H1 (cell line): ENCODE data around the gene NOM1.

ENCODE experiments used
- CTCF ChIP-seq, 3 experiments: IDR thresholded peaks; 1 replicate in 2 of 3; 2 replicates in 1 of 3; pipeline versions ENCODE4 v1.5.1 to v1.6.1; 2011; ENCODE audit warnings: low read length in 3 of 3, mild to moderate bottlenecking in 3 of 3, inconsistent platforms in 2 of 3, low read depth in 1 of 3, moderate library complexity in 1 of 3; ENCODE audit not compliant: insufficient read depth in 1 of 3; ENCODE audit errors: control extremely low read depth in 1 of 3
- GTF2F1 ChIP-seq: IDR thresholded peaks from 2 replicates; pipeline ENCODE4 v1.6.1; 2012; ENCODE audit warnings: low read depth, low read length, improper control_type of control experiment, borderline replicate concordance
- KDM4A ChIP-seq: IDR thresholded peaks from one replicate; pipeline ENCODE4 v1.7.1; 2012; ENCODE audit warnings: low read depth, mild to moderate bottlenecking, moderate library complexity, low read length, inconsistent platforms; ENCODE audit not compliant: severe bottlenecking
- RXRA ChIP-seq: IDR thresholded peaks from 2 replicates; pipeline ENCODE4 v1.6.1; 2011; ENCODE audit warnings: low read depth, mild to moderate bottlenecking, low read length, moderate library complexity; ENCODE audit not compliant: insufficient read depth
- SRF ChIP-seq: IDR thresholded peaks from 2 replicates; pipeline ENCODE4 v1.6.1; 2011; ENCODE audit warnings: mild to moderate bottlenecking, low read depth, low read length, moderate library complexity
- TEAD4 ChIP-seq: IDR thresholded peaks from 2 replicates; pipeline ENCODE4 v1.6.1; 2012; ENCODE audit warnings: low read depth, low read length, inconsistent platforms, mixed read lengths
- YY1 ChIP-seq: IDR thresholded peaks from 2 replicates; pipeline ENCODE4 v1.6.1; 2011; ENCODE audit warnings: low read depth, mild to moderate bottlenecking, low read length

- no peak for TF ChIP-seq CTCF (IDR thresholded peaks at IDR 0.05; ENCODE audit: control extremely low read depth in 1 of 3, insufficient read depth in 1 of 3, low read depth in 1 of 3, low read length in 3 of 3)
- no peak for TF ChIP-seq KDM4A
- TF ChIP-seq TEAD4, result no peak
- no peak for TF ChIP-seq YY1
- no peak for TF ChIP-seq SRF
- TF ChIP-seq GTF2F1, result no peak
- TF ChIP-seq RXRA, result no peak
Observed at GRCh38 chr7:157021871-157022680, 72.6 kb downstream of the NOM1 start.
